K562 (cell line): Measurements from ENCODE around the gene EPDR1. TPM values are rescaled to one million over a fixed set of nuclear protein-coding genes. Genes with fewer than 3 reads are reported as not detected.

Experiments used
- ATAC-seq: fragments of 200-7000 bp; cut with Tn5 transposase; 3 replicates; pipeline ENCODE4 v1.9.1; 2020; ENCODE audit warnings: moderate library complexity
- BruUV-seq: library from RNA; stranded (reverse); fragments of 400-500 nt; replicated peaks from 2 replicates; lab custom pipeline; 2021; lab: Mats Ljungman, UMichigan
- CTCF ChIA-PET: fragments of 300-600 bp; formaldehyde crosslinking; extraction: SDS; loops from one replicate; lab custom pipeline; 2021; ENCODE audit warnings: low intra/inter-chr PET ratio; lab: Yijun Ruan, JAX
- POLR2A ChIA-PET: fragments of 300-600, 350-650 bp; sonication (Branson Sonifier 250); formaldehyde crosslinking; extraction: SDS; loops from one replicate; lab custom pipeline; 2021; ENCODE audit warnings: antibody characterized with exemption, inconsistent platforms; lab: Yijun Ruan, JAX
- DNase-seq, 4 experiments: peaks; one replicate each; pipeline versions ENCODE4 v3.0.0 to v3.0.0-alpha.2; 2011 to 2018; ENCODE audit warnings: low spot score in 3 of 4, mixed read lengths in 3 of 4; ENCODE audit errors: extremely low read depth in 1 of 4
- FAIRE-seq: peaks from 2 replicates; lab custom pipeline; 2011; peaks lifted over from hg19 to GRCh38; lab: Jason Lieb, UNC
- H2AFZ ChIP-seq: 2 replicates; pipeline ENCODE4 v1.6.0; 2011; ENCODE audit warnings: low read depth, low read length, control low read depth, inconsistent platforms
- H3K27ac ChIP-seq: fragments of 200-600 bp; 3 replicates; pipeline ENCODE4 v1.8.0; 2011; ENCODE audit warnings: low read depth, mild to moderate bottlenecking, control low read depth, inconsistent platforms, low read length, moderate library complexity, mixed read lengths; ENCODE audit errors: extremely low read depth
- H3K27me3 ChIP-seq, 2 experiments: fragments of 300-600 bp in 1 of 2; 2 replicates in 1 of 2; 3 replicates in 1 of 2; pipeline versions ENCODE4 v1.6.0 to v1.8.0; 2011; ENCODE audit warnings: inconsistent platforms in 2 of 2, low read length in 2 of 2, mild to moderate bottlenecking in 1 of 2, mixed read lengths in 1 of 2, moderate library complexity in 1 of 2; ENCODE audit not compliant: control insufficient read depth in 2 of 2, insufficient read depth in 2 of 2
- H3K36me3 ChIP-seq: fragments of 300-600 bp; 3 replicates; pipeline ENCODE4 v1.8.0; 2011; ENCODE audit warnings: mild to moderate bottlenecking, low read length, inconsistent platforms; ENCODE audit not compliant: control insufficient read depth, insufficient read depth
- H3K4me1 ChIP-seq, 2 experiments: fragments of 200-600 bp in 1 of 2; replicated peaks in 1 of 2; 2 replicates in 1 of 2; 3 replicates in 1 of 2; pipeline versions ENCODE4 v1.5.1 to v1.8.0; 2011; ENCODE audit warnings: inconsistent platforms in 2 of 2, low read length in 2 of 2, mild to moderate bottlenecking in 1 of 2, mixed read lengths in 1 of 2, moderate library complexity in 1 of 2; ENCODE audit not compliant: control insufficient read depth in 2 of 2, insufficient read depth in 2 of 2
- H3K4me2 ChIP-seq: 2 replicates; pipeline ENCODE4 v1.6.1; 2011; ENCODE audit warnings: low read length, control low read depth, inconsistent platforms, mixed read lengths; ENCODE audit not compliant: insufficient read depth
- H3K4me3 ChIP-seq: fragments of 200-600 bp; sonication (generic), shearing (Covaris generic); 2 replicates; pipeline ENCODE4 v1.5.1; 2016; ENCODE audit warnings: control low read depth, inconsistent platforms
- H3K79me2 ChIP-seq: fragments of 200-600 bp; 3 replicates; pipeline ENCODE4 v1.8.0; 2011; ENCODE audit warnings: low read length, inconsistent platforms; ENCODE audit not compliant: control insufficient read depth, insufficient read depth
- H3K9ac ChIP-seq, 2 experiments: 2 replicates each; pipeline versions ENCODE4 v1.6.0 to v1.6.1; 2011; ENCODE audit warnings: low read depth in 2 of 2, low read length in 2 of 2, control low read depth in 1 of 2, inconsistent platforms in 1 of 2, mild to moderate bottlenecking in 1 of 2, mixed read lengths in 1 of 2; ENCODE audit not compliant: insufficient read depth in 1 of 2
- H3K9me1 ChIP-seq: one replicate; pipeline ENCODE4 v1.6.0; 2011; ENCODE audit warnings: inconsistent platforms, mild to moderate bottlenecking, low read length, moderate library complexity; ENCODE audit not compliant: control insufficient read depth, insufficient read depth
- H3K9me3 ChIP-seq: replicated peaks from 2 replicates; pipeline ENCODE4 v1.5.1; 2011; ENCODE audit warnings: low read depth, low read length, inconsistent platforms; ENCODE audit not compliant: control insufficient read depth, insufficient read depth
- H4K20me1 ChIP-seq: replicated peaks from 2 replicates; pipeline ENCODE4 v1.6.1; 2011; ENCODE audit warnings: low read length, inconsistent platforms, mixed read lengths; ENCODE audit not compliant: control insufficient read depth, insufficient read depth
- ARHGAP35 ChIP-seq: fragments of 450-650 bp; IDR thresholded peaks from 2 replicates; pipeline ENCODE4 v1.6.1; 2018; ENCODE audit not compliant: partially characterized antibody
- GTF2A2 ChIP-seq: IDR thresholded peaks from 2 replicates; pipeline ENCODE4 v1.6.1; 2016; ENCODE audit warnings: mild to moderate bottlenecking, missing genetic modification characterization, missing compliant biosample characterization
- NFE2 ChIP-seq: IDR thresholded peaks from 2 replicates; pipeline ENCODE4 v1.6.1; 2014; ENCODE audit warnings: antibody characterized with exemption, low read depth
- NFRKB ChIP-seq: fragments of 450-650 bp; IDR thresholded peaks from 2 replicates; pipeline ENCODE4 v1.6.1; 2016; ENCODE audit warnings: low read depth
- RFX5 ChIP-seq: IDR thresholded peaks from 2 replicates; pipeline ENCODE4 v1.6.1; 2011; ENCODE audit warnings: low read depth, mild to moderate bottlenecking, improper control_type of control experiment, low read length
- TFAM ChIP-seq: fragments of 250-450 bp; sonication (Bioruptor Pico); conservative IDR thresholded peaks from 2 replicates; pipeline ENCODE4 v1.5.0; 2021; ENCODE audit warnings: mild to moderate bottlenecking, moderate library complexity
- ZNF124 ChIP-seq: sonication (generic); formaldehyde crosslinking; IDR thresholded peaks from 2 replicates; pipeline ENCODE4 v1.8.1; 2022; ENCODE audit warnings: missing genetic modification reagents
- ZNF444 ChIP-seq: fragments of 250-450 bp; sonication (Bioruptor Pico); IDR thresholded peaks from 2 replicates; pipeline ENCODE4 v1.4.0; 2020; ENCODE audit warnings: mild to moderate bottlenecking, moderate library complexity
- WGBS: fragments of 100-300 bp; shearing (Covaris generic); methylation state at CpG from one replicate; pipeline ENCODE4 v1.1.6; 2016; ENCODE audit warnings: low coverage, mixed read lengths; ENCODE audit not compliant: insufficient coverage; ENCODE audit errors: missing lambda C conversion rate; 5-methylcytosine and 5-hydroxymethylcytosine counted together
- in situ Hi-C: fragments of 300-500 bp; cut with MboI; formaldehyde crosslinking; loops from 4 replicates; pipeline ENCODE4 v1.15.0; 2018; ENCODE audit warnings: inconsistent platforms, mixed read lengths
- intact Hi-C: fragments of 100-400 bp; cut with micrococcal nuclease; formaldehyde crosslinking; loops from 2 replicates; pipeline ENCODE4 v1.14.2; 2022
- polyA plus RNA-seq, 8 experiments: library from polyadenylated mRNA; depleted of rRNA in 4 of 8; stranded (reverse) in 5 of 8; unstranded in 3 of 8; fragments of >200 nt; fragmentation: Nextera tagmentation in 2 of 8; fragmentation: Illumina TruSeq in 1 of 8; extraction: Ambion mirVana in 2 of 8; extraction: Trizol in 1 of 8; gene quantifications; 2 replicates each; pipeline versions ENCODE4 v1.2.1 to v1.2.3, GENCODE V29; 2011 to 2014; ENCODE audit warnings: inconsistent platforms in 1 of 8, missing spikeins in 1 of 8
- total RNA-seq, 7 experiments: library from RNA; depleted of rRNA in 6 of 7; stranded (reverse); fragments of >200 nt in 6 of 7; fragmentation: Illumina TruSeq in 2 of 7; extraction: Trizol in 2 of 7; gene quantifications; 2 replicates each; pipeline versions ENCODE4 v1.2.1 to v1.2.3, GENCODE V29; 2011 to 2021; ENCODE audit warnings: low replicate concordance in 1 of 7
- TF ChIP-seq, protein P1 (sequence below): sonication (generic); formaldehyde crosslinking; IDR thresholded peaks from 2 replicates; pipeline ENCODE4 v1.9.0; 2022; ENCODE audit warnings: mild to moderate bottlenecking, missing genetic modification reagents
- TF ChIP-seq, protein P2 (sequence below): fragments of 200-800 bp; sonication (Bioruptor generic); IDR thresholded peaks from 2 replicates; pipeline ENCODE4 v1.6.1; 2017; ENCODE audit warnings: missing genetic modification characterization, missing compliant biosample characterization

The EPDR1 gene
- total and polyA plus RNA-seq, 9 of the 15 experiments (the other 6 are each of a cell fraction or from before 2014, with no cell fraction given) = 0.01 to 0.11 TPM; not detected in 7

DNA sequence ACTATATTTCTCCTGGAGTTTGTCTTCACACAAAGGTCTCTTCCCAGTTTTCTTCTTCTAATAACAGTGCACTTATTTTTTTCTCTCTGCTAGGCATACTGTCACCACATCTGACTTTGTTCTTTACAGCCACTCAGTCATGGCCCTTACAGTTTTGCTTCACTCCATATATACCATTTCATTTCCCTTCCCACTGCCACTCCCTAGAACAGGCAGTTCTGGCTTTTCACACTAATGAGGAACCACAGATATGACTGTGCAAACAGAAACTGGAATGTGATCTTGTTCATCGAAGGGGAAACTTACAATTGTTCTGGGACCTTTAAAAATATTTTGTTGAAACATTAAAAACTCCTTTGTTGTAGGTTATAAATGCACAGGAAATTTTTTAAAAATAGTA, 67.3 kb downstream of the EPDR1 start:
- no peak overlapping the region for H3K27ac ChIP-seq
- no peaks in the 10 kb centered on the region for H3K27me3 ChIP-seq
- no peak overlapping the region for H3K9ac ChIP-seq
- no peaks in the 10 kb centered on the region for H3K79me2 ChIP-seq
- TF ChIP-seq RFX5 = no peak
- TF ChIP-seq NFE2 = peak; percentile 38; the same call in 1 of the 2 replicates
- DNase-seq (peak in 1 of 4 experiments; percentile 16), FAIRE-seq (peak; percentile 58), ATAC-seq (peak; percentile 39; the same call in 1 of the 3 replicates)
- H3K36me3 ChIP-seq = no peaks in the 10 kb centered on the region
- H3K4me1 ChIP-seq = no peaks in the 10 kb centered on the region; a peak in 2 of 5 replicates
- H2AFZ ChIP-seq = 0 out of 2 replicates have a peak overlapping the region, but pooled peaks have one; percentile 4
- H3K4me2 ChIP-seq = no peak overlapping the region
- no peaks in the 10 kb centered on the region for H3K9me1 ChIP-seq
- POLR2A ChIA-PET = interaction anchor here (1.4 kb wide), 1 partner anchor 12 kb away, joined by 5 read pairs; no protein-coding TSS in a partner anchor
- BruUV-seq = no TSS peak
- CTCF ChIA-PET = no interaction called here
- no peaks in the 10 kb centered on the region for H4K20me1 ChIP-seq
- H3K4me3 ChIP-seq = no peak overlapping the region
- intact Hi-C loops = no loop called here
- in situ Hi-C loops = no loop called here
- H3K9me3 ChIP-seq = no peaks in the 10 kb centered on the region
- WGBS = 0% methylated on average over 1 of the region's 1 CpG

DNA sequence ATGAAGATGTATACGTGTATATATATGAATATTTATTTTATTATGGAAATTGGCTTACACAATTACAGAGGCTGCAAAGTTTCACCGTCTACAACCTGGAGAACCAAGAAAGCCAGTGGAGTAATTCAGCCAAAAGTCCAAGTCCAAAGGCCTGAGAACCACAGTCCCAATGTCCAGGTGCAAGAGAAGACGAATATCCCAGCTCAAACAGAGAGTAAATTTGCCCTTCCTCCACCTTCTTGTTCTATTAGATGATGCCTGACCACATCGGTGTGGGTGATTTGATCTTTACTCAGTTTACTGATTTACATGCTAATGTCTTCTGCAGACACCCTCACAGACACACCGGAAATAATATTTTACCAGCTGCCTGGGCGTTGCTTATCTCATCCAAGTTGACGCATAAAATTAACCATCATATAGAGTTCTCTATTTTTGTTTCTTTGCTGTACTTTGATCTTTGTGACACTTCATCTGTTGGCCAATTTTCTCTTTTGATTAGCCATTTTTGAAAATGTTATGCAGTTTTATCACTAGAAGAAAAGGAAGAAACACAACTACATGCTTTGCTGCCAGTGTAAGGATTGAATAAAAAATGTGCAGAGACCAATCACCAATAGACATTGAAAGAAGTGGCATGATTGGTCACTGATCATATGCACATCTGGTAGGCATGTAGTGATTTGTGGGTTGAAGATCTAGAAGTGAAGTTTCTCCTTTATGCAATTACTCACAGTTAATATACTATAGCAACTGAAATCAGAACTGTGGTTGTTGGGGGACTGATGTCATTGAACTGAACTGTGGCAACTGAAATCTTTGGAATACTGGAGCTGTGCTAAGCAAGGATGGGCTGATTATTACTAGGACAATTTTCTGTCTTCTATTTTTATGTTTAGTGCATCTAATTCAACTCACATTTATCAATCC, 68.5 kb downstream of the EPDR1 start:
- H3K27me3 ChIP-seq = no peaks in the 10 kb centered on the region
- CTCF ChIA-PET = no interaction called here
- no peak overlapping the region for H3K27ac ChIP-seq
- POLR2A ChIA-PET = interaction anchor here (1.0 kb wide), 1 partner anchor 15 kb away, joined by 3 read pairs; no protein-coding TSS in a partner anchor
- no peaks in the 10 kb centered on the region for H3K9me1 ChIP-seq
- no peak overlapping the region for H3K9ac ChIP-seq
- DNase-seq (no peak), ATAC-seq (no peak), FAIRE-seq (no peak)
- H2AFZ ChIP-seq = no peak overlapping the region
- WGBS = 18% methylated on average over 7 of the region's 7 CpGs
- intact Hi-C loops (no loop called here), in situ Hi-C loops (no loop called here)
- H3K4me2 ChIP-seq = no peak overlapping the region
- H3K4me1 ChIP-seq = no peaks in the 10 kb centered on the region; a peak in 2 of 5 replicates
- no peaks in the 10 kb centered on the region for H3K79me2 ChIP-seq
- no TSS peak for BruUV-seq
- no peaks in the 10 kb centered on the region for H3K36me3 ChIP-seq
- no peaks in the 10 kb centered on the region for H4K20me1 ChIP-seq
- no peak overlapping the region for H3K4me3 ChIP-seq
- no peaks in the 10 kb centered on the region for H3K9me3 ChIP-seq
- TF ChIP-seq ZNF124 (CRISPR knock-in tag) = no peak
- TF ChIP-seq ARHGAP35 = no peak
- TF ChIP-seq ZNF444 = no peak
- TF ChIP-seq, protein P1, sequence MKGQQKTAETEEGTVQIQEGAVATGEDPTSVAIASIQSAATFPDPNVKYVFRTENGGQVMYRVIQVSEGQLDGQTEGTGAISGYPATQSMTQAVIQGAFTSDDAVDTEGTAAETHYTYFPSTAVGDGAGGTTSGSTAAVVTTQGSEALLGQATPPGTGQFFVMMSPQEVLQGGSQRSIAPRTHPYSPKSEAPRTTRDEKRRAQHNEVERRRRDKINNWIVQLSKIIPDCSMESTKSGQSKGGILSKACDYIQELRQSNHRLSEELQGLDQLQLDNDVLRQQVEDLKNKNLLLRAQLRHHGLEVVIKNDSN (CRISPR knock-in tag) = no peak
- TF ChIP-seq, protein P2, sequence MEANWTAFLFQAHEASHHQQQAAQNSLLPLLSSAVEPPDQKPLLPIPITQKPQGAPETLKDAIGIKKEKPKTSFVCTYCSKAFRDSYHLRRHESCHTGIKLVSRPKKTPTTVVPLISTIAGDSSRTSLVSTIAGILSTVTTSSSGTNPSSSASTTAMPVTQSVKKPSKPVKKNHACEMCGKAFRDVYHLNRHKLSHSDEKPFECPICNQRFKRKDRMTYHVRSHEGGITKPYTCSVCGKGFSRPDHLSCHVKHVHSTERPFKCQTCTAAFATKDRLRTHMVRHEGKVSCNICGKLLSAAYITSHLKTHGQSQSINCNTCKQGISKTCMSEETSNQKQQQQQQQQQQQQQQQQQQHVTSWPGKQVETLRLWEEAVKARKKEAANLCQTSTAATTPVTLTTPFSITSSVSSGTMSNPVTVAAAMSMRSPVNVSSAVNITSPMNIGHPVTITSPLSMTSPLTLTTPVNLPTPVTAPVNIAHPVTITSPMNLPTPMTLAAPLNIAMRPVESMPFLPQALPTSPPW (CRISPR knock-in tag) = no peak
- TF ChIP-seq GTF2A2 (tag) = no peak
- no peak for TF ChIP-seq TFAM (CRISPR knock-in tag)
- no peak for TF ChIP-seq NFRKB
